ENCODE measurements around the gene PPP6R1. TPM values are rescaled to one million over a fixed set of nuclear protein-coding genes. Genes with fewer than 3 reads are reported as not detected.

The PPP6R1 gene
- total and polyA plus RNA-seq, 2 of the 13 experiments (the other 11 are each of a cell fraction or from before 2014, with no cell fraction given), result 25.8 to 54.0 TPM

DNA sequence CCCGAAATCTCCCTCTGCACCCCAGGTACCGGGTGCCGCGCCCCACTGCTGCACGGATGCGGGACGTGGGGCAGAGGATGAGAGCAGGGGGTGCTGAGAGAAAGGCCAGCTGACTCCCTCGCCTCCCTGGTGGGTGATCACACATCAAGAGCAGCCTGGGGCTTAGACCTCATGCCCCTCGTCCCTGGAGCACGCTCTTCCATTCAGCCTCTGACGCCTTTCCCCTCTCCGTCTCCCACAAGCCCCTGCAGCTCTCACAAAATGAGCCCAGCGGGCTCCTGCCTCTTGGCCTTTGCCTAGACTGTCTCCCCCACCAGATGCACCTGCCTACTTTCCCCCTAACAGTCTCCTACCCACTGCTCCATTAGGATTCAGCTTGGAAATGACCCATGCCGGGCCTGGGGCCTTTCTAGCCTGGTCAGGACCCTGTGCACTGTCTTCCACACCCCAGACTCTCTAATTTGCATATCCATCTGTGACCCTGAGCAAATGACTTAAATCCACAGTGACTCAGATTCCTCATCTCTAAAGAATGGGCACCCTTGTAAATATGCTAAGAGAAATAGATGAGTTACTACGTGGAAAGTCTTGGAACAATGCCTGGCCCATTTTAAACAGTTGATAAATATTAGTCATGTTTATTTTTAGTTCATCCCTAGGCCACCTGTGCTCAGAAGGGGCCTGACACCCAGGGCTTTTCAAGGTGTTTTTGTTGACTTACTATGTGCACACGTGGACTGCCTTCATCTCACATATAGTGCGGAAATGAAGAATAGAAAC lies 48.9 kb downstream of the PPP6R1 start (continued):
- TF ChIP-seq, protein P1, sequence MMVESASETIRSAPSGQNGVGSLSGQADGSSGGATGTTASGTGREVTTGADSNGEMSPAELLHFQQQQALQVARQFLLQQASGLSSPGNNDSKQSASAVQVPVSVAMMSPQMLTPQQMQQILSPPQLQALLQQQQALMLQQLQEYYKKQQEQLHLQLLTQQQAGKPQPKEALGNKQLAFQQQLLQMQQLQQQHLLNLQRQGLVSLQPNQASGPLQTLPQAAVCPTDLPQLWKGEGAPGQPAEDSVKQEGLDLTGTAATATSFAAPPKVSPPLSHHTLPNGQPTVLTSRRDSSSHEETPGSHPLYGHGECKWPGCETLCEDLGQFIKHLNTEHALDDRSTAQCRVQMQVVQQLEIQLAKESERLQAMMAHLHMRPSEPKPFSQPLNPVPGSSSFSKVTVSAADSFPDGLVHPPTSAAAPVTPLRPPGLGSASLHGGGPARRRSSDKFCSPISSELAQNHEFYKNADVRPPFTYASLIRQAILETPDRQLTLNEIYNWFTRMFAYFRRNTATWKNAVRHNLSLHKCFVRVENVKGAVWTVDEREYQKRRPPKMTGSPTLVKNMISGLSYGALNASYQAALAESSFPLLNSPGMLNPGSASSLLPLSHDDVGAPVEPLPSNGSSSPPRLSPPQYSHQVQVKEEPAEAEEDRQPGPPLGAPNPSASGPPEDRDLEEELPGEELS (CRISPR knock-in tag; IDR thresholded peaks at IDR 0.05), result peak; percentile 52
- TF ChIP-seq SMARCE1 (IDR thresholded peaks at IDR 0.05; ENCODE audit: borderline replicate concordance), result no peak
- TF ChIP-seq TSC22D2 (CRISPR knock-in tag; IDR thresholded peaks at IDR 0.05; ENCODE audit: borderline replicate concordance), result 0 out of 2 replicates have a peak, but pooled peaks have one; percentile 19
- TF ChIP-seq EZH2 (conservative IDR thresholded peaks at IDR 0.05; ENCODE audit: low read depth, low read length), result no peak
- TF ChIP-seq, protein P2, sequence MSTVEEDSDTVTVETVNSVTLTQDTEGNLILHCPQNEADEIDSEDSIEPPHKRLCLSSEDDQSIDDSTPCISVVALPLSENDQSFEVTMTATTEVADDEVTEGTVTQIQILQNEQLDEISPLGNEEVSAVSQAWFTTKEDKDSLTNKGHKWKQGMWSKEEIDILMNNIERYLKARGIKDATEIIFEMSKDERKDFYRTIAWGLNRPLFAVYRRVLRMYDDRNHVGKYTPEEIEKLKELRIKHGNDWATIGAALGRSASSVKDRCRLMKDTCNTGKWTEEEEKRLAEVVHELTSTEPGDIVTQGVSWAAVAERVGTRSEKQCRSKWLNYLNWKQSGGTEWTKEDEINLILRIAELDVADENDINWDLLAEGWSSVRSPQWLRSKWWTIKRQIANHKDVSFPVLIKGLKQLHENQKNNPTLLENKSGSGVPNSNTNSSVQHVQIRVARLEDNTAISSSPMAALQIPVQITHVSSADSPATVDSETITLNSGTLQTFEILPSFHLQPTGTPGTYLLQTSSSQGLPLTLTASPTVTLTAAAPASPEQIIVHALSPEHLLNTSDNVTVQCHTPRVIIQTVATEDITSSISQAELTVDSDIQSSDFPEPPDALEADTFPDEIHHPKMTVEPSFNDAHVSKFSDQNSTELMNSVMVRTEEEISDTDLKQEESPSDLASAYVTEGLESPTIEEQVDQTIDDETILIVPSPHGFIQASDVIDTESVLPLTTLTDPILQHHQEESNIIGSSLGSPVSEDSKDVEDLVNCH (CRISPR knock-in tag; IDR thresholded peaks at IDR 0.05), result no peak
- no peak for TF ChIP-seq PHF5A (CRISPR knock-in tag; IDR thresholded peaks at IDR 0.05; ENCODE audit: low read depth, unreplicated experiment)
- TF ChIP-seq SETDB1 (CRISPR knock-in tag; IDR thresholded peaks at IDR 0.05; ENCODE audit: borderline replicate concordance), result no peak
- TF ChIP-seq, protein P3, sequence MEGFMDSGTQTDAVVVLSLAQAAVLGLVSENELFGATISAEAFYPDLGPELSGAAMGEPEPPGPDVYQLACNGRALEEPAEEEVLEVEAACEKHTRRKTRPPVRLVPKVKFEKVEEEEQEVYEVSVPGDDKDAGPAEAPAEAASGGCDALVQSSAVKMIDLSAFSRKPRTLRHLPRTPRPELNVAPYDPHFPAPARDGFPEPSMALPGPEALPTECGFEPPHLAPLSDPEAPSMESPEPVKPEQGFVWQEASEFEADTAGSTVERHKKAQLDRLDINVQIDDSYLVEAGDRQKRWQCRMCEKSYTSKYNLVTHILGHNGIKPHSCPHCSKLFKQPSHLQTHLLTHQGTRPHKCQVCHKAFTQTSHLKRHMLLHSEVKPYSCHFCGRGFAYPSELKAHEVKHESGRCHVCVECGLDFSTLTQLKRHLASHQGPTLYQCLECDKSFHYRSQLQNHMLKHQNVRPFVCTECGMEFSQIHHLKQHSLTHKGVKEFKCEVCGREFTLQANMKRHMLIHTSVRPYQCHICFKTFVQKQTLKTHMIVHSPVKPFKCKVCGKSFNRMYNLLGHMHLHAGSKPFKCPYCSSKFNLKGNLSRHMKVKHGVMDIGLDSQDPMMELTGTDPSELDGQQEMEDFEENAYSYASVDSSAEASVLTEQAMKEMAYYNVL (CRISPR knock-in tag; IDR thresholded peaks at IDR 0.05; ENCODE audit: borderline replicate concordance), result no peak
- 0 out of 2 replicates have a peak, but pooled peaks have one; percentile 30 for TF ChIP-seq HES4 (CRISPR knock-in tag; IDR thresholded peaks at IDR 0.05; ENCODE audit: borderline replicate concordance)
- TF ChIP-seq THYN1 (CRISPR knock-in tag; IDR thresholded peaks at IDR 0.05; ENCODE audit: borderline replicate concordance, low read depth), result no peak
- TF ChIP-seq ZSCAN9 (CRISPR knock-in tag; IDR thresholded peaks at IDR 0.05; ENCODE audit: borderline replicate concordance), result no peak; the same call in 1 of the 2 replicates
- TF ChIP-seq ZNF614 (CRISPR knock-in tag; IDR thresholded peaks at IDR 0.05; ENCODE audit: borderline replicate concordance), result no peak
- TF ChIP-seq GATAD2A (CRISPR knock-in tag; IDR thresholded peaks at IDR 0.05), result peak; percentile 60
- TF ChIP-seq, protein P4, sequence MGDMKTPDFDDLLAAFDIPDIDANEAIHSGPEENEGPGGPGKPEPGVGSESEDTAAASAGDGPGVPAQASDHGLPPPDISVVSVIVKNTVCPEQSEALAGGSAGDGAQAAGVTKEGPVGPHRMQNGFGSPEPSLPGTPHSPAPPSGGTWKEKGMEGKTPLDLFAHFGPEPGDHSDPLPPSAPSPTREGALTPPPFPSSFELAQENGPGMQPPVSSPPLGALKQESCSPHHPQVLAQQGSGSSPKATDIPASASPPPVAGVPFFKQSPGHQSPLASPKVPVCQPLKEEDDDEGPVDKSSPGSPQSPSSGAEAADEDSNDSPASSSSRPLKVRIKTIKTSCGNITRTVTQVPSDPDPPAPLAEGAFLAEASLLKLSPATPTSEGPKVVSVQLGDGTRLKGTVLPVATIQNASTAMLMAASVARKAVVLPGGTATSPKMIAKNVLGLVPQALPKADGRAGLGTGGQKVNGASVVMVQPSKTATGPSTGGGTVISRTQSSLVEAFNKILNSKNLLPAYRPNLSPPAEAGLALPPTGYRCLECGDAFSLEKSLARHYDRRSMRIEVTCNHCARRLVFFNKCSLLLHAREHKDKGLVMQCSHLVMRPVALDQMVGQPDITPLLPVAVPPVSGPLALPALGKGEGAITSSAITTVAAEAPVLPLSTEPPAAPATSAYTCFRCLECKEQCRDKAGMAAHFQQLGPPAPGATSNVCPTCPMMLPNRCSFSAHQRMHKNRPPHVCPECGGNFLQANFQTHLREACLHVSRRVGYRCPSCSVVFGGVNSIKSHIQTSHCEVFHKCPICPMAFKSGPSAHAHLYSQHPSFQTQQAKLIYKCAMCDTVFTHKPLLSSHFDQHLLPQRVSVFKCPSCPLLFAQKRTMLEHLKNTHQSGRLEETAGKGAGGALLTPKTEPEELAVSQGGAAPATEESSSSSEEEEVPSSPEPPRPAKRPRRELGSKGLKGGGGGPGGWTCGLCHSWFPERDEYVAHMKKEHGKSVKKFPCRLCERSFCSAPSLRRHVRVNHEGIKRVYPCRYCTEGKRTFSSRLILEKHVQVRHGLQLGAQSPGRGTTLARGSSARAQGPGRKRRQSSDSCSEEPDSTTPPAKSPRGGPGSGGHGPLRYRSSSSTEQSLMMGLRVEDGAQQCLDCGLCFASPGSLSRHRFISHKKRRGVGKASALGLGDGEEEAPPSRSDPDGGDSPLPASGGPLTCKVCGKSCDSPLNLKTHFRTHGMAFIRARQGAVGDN (CRISPR knock-in tag; IDR thresholded peaks at IDR 0.05), result peak; percentile 98
- TF ChIP-seq ZBTB38 (CRISPR knock-in tag; IDR thresholded peaks at IDR 0.05), result peak; percentile 32; the same call in 1 of the 2 replicates
- TF ChIP-seq, protein P5, sequence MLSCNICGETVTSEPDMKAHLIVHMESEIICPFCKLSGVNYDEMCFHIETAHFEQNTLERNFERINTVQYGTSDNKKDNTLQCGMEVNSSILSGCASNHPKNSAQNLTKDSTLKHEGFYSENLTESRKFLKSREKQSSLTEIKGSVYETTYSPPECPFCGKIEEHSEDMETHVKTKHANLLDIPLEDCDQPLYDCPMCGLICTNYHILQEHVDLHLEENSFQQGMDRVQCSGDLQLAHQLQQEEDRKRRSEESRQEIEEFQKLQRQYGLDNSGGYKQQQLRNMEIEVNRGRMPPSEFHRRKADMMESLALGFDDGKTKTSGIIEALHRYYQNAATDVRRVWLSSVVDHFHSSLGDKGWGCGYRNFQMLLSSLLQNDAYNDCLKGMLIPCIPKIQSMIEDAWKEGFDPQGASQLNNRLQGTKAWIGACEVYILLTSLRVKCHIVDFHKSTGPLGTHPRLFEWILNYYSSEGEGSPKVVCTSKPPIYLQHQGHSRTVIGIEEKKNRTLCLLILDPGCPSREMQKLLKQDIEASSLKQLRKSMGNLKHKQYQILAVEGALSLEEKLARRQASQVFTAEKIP (CRISPR knock-in tag; IDR thresholded peaks at IDR 0.05; ENCODE audit: borderline replicate concordance), result no peak
